Stimulated activated CD8-positive, alpha-beta memory T cell treated with anti-CD3 and anti-CD28 coated beads, Interleukin-7, amount 100 ng/mL, for 24 hours (primary cell): ENCODE results near the gene SAMD14.

Source experiments
- DNase-seq: peaks from one replicate; pipeline ENCODE4 v3.0.0-alpha.2; 2020; ENCODE audit warnings: low read depth

The SAMD14 gene

GRCh38 chr17:50095626-50096037, 34.3 kb downstream of the SAMD14 start:
- DNase-seq: no peak

- peak; percentile 86 for DNase-seq
Measured at GRCh38 chr17:50094753-50095619, 35.0 kb downstream of the SAMD14 start, which contains the start of gene PDK2. Gene PDK2 (plus strand): TSS chr17:50095351. CDS start chr17:50095436, 85 bp downstream.

- peak; percentile 88 for DNase-seq
Measured at GRCh38 chr17:50094243-50094752, 35.7 kb downstream of the SAMD14 start.

GRCh38 chr17:50093807-50094206, 36.2 kb downstream of the SAMD14 start:
- DNase-seq: no peak

GRCh38 chr17:50093246-50093645, 36.7 kb downstream of the SAMD14 start:
- no peak for DNase-seq

- no peak for DNase-seq
Measured at GRCh38 chr17:50091918-50092285, 38.1 kb downstream of the SAMD14 start.

GRCh38 chr17:50090971-50091917, 38.7 kb downstream of the SAMD14 start:
- no peak for DNase-seq

GRCh38 chr17:50090071-50090470, 39.9 kb downstream of the SAMD14 start:
- DNase-seq: no peak

- no peak for DNase-seq
Measured at GRCh38 chr17:50088952-50089825, 40.8 kb downstream of the SAMD14 start.

- DNase-seq: no peak
Measured at GRCh38 chr17:50087912-50088405, 42.0 kb downstream of the SAMD14 start.

- DNase-seq: peak; percentile 61
Measured at GRCh38 chr17:50087246-50087911, 42.6 kb downstream of the SAMD14 start.

GRCh38 chr17:50081757-50082156, 48.2 kb downstream of the SAMD14 start:
- no peak for DNase-seq

- DNase-seq: no peak
Measured at GRCh38 chr17:50080827-50081226, 49.1 kb downstream of the SAMD14 start.

GRCh38 chr17:50080096-50080480, 49.9 kb downstream of the SAMD14 start:
- DNase-seq: no peak

- no peak for DNase-seq
Measured at GRCh38 chr17:50079334-50080095, 50.4 kb downstream of the SAMD14 start.

- DNase-seq: no peak
Measured at GRCh38 chr17:50078430-50078829, 51.5 kb downstream of the SAMD14 start.

- no peak for DNase-seq
Measured at GRCh38 chr17:50076591-50077235, 53.2 kb downstream of the SAMD14 start.

GRCh38 chr17:50076221-50076590, 53.8 kb downstream of the SAMD14 start:
- DNase-seq: no peak

GRCh38 chr17:50075446-50076032, 54.4 kb downstream of the SAMD14 start:
- no peak for DNase-seq
